HG02938 (cell line): ENCODE measurements around the gene TLX1.

Experiments
- ATAC-seq: cut with Tn5 transposase; IDR thresholded peaks from one replicate; pipeline ENCODE4 v1.9.1; 2021; ENCODE audit warnings: mild to moderate bottlenecking, moderate library complexity; ENCODE audit not compliant: unreplicated experiment

The TLX1 gene

DNA sequence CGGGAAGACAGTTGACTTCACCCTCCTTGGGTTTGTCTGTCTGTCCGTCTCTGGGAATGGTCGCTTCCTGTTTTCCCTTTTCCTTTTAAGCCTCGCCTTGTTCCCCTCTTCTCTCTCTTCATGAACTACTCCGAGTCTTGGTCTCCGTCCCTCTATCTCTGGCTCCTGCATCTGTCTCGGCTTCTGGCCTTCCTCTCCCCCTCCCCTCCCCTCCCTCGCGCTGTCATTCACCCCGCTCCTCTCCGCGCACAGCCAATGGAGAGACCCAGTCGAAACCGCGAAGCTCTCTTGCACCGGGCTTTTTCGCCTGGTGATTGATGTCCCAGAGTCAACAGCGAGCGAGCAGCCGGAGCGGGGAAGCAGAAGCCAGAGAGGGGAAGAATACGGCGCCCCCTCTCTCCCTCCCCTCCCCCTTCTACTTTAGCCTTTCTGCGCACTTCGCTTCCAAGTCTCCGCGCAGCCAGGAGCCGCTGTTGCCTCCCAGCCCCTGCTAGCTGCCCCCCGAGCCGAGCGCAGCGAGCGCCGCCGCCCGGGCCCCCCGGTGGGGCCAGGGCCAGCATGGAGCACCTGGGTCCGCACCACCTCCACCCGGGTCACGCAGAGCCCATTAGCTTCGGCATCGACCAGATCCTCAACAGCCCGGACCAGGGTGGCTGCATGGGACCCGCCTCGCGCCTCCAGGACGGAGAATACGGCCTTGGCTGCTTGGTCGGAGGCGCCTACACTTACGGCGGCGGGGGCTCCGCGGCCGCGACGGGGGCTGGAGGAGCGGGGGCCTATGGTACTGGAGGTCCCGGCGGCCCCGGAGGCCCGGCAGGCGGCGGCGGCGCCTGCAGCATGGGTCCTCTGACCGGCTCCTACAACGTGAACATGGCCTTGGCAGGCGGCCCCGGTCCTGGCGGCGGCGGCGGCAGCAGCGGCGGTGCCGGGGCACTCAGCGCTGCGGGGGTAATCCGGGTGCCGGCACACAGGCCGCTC, at the start of gene TLX1:
TSS of gene TLX1 (plus strand) at position 317 of the 978 bp plus-strand sequence. CDS start at position 559, 242 bp downstream.
- ATAC-seq = no peak

DNA sequence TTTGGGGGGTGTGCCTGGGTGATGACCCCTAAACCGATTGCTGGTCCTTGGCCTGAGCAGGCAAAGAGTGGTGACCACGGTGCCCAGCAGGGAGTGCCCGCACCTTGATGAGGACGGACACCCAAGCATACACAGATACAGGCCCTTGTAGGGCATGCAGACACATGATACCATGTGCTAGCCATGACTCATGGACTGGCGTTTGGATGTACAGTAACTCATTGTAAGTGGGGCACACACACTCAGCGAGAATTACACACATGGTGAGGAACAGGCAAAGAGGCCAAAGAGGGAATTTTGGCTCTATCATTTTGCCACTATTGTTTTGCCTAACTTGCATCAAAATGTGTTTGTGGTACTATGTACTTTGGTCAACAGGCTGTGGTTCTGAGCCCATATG, 45.3 kb upstream of the TLX1 start:
- no peak for ATAC-seq

DNA sequence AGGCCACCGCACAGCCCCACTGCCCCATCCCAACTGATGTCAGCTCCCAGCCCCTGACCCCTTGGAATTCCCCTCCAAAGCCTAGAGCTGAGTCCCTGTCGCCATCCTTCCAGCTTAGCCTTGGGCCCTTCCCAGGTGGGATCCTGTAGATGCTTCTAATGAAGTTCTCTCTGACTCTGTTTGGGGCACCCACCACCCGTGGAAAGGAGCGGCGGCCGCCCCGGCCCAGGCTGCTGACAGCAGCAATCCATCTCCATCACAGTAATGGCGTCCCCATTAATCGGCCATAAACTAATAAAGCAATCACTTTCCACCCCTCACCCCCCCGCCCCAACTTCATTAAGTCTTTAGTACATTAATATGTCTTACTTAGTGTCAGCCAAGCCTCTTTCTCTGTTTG, 43.7 kb upstream of the TLX1 start:
- ATAC-seq = no peak

DNA sequence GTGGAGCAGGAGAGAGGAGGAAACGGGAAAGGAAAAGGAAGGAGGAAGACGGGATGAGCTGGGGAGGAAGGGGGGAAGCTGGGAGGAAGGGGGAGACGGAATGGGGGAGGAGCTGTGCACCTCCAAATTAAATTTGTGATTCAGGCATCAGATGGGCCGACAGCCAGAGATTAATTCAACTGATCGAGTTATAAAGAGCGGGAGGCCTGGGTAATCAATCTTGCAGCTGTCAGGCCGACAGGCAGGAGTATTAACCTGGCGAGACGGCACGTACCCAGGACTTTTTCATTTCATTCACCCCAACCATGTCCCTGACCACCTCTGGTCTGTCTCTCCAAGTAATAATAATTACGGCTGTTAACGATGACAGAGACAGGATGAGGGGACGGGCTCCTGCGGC, 43.1 kb upstream of the TLX1 start:
- ATAC-seq = no peak

DNA sequence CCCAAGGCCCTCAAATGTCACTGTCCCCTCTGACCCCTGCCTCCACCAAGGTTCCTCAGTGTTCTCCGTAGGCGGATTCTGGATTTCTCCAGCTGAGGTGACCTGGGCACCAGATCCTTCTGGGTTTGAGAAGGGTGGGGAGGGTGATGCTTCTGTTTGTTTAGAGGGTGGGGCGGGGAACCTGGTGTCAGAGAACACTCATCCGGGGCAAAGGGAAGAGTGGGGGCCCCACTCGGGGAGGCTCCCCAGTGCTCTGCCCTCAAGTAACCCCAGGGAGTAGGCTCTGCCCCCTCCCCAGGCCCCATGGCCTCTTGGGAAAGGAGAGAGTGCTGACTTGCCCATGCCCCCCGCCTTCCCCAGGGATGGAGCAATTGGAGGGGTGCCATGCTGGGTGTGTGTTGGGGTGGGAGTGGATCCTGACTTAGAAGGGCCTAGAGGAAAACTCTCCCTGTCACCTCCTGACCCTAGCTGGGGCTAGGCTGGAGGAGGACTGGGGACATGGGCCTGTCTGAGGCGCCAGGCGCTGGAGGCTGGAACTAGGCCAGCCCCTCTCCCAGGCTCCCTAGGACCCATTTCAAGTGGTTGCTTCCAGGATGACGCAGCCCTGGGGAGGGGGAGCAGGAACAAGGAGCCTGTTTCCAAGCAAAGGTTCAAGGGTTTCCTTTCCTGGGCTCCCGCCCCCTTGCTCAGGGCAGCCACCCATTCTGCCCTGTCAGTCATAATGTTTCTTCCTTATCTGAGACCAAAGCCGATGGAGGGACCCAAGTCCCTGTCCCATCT, 41.4 kb upstream of the TLX1 start:
- ATAC-seq = no peak

DNA sequence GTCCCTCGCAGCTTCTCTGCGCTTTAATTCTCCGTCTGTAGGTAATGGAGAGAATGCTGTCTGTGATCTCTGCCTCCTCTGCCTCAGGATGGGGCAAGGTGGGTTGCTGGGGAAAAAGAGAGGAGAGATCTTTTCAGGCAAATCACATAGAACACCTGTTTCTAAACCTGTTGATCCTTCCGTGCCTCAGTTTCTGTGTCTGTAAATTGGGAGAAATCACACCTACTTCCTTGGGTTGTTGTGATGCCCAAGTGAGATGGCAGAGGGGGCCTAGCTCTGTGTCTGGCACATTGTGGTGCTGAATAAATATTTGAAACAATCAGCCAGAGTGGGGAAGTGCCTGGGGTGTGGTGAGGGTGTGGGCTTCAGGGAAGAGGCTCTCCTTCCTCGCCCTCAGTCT, 40.5 kb upstream of the TLX1 start:
- ATAC-seq = no peak

DNA sequence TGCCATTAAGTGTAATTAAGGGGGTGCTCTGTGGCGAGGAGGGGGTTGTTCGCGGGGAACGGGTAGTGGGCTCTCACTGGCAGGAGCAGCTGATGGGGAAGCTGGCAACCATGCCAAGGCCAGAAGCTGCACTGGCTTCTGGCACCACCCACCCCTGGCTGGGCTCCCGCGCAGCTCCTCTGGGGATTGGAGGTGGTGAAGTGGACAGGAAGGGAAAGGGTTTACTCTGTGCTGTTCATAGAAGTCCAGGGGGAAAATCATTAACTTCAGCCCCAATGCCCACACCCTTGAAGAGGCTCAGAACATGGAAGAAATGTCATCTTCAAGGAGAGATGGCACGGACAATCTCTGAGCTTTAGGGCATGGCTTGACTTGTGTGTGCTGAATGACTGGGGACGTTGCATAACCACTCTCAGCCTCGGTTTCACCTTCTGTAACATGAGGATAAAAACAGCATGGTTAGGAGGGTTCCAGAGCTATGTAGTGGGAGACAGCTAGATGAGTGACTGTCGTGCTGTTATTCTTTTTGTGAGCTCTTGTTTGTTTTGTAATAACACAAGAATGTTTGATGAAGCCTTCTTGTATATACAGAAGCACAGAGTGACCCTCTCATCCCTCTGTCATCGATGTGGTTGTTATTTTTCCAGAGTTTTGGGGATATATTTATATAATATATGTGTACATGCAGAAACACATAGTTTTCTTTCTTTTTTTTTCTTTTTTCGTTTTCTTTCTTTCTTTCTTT, 39.4 kb upstream of the TLX1 start:
- no peak for ATAC-seq

DNA sequence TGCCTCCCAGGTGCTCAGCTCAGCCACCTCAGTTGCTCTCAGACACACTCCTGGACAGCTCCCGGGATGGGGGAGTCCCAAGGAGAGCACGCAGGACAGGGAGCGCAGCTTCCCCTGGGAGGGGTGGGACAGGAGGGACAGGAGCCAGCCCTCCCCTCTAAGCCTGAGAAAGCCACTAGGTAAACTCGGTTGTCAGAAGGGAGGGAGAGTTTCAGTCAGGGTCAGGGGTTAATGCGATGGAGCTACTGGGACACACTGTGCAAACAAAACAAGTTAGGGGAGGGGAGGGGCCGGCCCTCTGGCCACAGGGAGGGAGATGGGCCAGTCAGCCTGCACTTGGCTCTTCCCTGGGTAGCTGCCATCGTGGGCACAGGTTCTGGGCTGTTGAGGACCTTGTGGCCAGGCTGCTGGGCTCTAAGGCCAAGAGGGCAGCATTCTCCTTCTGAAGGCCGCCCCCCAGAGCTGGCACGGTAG, 38.2 kb upstream of the TLX1 start:
- no peak for ATAC-seq

DNA sequence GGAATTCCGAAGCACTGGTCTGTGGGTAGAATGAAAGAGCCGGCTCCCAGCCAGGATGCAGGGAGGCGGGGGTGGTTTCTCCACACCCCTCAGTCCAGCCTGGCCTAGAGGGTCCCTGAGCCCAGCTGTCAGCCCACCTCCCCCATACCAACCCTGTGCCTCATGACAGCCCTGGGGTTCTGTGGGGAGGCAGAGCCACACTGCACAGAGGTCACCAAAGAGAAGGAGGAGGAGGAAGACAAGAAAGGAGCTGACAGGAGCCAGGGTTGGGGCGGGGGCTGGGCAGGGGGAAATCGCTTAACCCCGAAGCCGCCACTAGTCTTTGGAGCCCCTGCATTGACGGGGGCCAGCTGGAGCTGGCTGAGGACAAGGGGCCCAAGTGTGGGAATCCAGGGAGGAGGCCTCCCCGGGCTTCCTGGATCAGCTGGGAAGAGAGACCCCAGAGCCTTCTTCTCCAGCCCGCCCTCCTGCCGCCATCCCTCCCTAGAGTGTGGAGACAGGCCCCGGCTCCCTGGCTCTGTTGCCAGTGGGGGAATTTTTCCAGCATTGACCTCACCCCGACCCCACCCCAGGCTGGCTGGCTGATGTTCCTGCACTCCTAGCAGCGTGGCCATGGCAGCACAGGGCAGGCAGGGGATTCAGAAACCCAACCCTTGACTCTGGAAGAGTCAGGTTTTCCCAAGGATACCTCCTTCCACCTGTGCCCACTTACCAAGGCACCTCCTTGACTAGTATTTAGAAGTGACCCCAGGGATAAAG, 36.8 kb upstream of the TLX1 start:
- ATAC-seq = no peak

DNA sequence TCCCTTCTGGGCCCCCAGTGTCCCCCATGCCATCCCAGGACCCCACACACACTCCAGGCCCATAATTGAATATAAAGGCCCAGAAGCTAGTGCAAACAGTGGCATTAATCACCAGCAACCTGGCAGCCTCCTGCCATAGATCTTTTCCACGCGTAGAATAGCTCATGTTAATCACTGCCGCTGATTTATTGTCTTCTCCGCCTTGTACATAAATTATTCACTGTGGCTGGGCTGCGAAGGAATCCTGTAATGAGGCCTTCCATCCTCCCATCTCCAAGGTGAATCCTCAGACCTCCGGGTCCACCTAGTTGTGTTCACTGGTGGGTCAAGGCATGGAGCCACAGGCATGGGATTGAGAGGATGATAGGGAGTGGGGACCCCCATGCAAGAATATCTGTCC, 36.1 kb upstream of the TLX1 start:
- no peak for ATAC-seq

DNA sequence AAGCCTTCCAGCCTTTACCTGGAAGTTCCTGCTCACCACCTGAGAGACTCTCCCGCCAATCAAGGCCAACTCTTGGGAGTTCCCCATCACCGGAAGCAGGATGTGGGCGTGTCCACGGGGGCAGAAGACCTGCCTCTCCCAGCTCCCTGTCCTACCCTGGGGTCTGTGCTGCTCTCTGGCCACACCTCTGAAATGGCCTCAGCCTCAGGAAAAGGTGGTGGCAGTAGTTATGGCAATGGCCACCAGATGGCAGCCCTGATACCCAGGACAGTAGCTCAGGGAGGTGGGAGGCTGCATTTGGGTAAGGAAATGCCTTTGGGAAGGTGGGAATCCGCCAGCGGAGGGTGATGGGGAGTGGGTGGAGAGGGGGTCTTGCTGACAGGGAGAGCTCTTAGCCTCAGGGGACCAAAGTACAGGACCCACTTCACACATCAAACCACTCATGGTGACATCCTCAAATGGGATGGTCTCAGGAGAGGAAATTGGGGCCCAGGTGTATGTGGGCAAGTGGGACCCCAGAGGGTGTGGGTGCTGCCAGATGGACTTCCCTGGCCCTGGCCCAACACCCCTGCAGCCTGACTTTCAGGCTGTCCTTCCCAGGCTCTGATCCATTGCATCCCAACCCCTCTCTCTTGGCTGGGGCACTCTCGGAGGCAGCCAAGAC, 35.4 kb upstream of the TLX1 start:
- peak; percentile 78 for ATAC-seq

DNA sequence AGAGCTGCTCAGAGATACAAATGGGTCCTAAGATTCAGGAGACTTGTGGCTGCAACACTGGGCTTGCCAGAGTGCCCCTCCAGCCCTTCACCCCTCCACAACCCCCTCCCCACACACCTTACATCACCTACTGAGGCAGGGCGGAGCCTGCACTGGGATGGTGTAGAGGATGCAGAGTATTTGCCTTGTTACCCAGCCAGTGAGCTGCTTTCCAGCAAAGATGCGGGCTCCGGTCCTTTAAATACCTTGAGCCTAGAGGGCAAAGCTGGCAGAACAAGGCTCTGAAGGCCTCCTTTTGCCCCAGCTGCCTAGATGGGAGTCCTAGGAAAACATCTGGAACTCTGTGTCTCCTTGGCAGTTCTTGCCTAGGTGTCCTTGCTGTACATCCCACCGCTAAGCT, 34.7 kb upstream of the TLX1 start:
- no peak for ATAC-seq

DNA sequence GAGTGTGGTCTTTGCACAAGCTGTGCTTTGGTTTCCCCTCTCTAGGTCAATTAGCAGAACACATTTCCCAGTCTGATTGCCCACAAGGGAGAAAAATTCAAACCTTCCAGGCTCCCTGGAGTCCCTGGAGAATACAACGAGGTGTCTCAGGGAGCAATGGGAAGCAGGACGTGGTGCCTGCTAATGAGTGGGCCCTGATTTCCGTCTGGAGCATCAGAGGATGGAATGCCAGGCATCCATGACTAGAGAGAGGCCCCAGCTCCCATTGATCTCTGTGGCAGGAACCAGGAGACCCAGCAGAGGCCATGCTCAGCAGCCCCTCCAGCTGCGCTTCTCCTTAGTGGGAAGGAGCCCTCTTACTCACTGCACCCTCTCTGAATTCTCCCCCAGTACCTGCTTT, 33.2 kb upstream of the TLX1 start:
- no peak for ATAC-seq

DNA sequence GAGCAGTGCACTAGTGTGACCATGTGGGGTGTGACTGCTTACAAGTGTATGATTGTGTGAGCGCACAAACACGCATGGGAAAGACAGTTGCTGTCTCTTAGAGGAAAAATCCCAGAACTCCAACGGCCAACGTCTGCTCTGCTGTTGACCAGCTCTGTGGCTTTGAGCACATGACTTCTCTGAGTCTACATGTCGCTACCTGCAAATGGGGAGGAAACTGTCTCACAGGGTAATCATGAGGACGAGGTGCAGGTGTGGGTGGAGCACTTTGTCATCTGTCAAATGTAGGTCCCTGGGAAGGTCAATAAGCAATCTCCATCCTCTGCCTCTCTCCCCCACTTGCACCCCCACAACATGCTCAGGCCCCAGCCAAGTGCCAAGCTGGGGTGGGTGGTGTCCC, 31.2 kb upstream of the TLX1 start:
- ATAC-seq = no peak

DNA sequence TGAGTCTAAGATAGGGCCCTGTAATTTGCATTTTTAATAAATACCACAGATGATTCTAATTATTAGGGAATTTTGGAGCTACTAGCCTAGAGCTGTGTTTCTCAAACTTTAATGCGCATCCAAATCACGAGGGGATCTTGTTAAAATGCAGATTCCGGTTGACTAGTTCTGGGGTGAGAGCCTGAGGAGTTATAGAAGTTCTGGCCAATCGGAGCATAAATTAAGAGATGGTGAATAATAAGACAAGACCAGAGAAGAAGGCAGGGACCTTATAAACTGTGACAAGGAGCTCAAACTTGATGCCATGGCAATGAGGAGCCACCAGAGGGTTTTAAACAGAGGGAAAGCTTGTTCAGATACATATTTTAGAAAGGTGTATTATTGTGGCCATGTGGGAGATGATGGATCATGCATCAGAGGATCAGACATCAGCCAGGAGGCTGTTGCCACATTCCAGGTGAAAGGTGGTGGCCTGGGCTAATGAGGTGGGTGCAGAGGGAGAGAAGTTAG, 29.7 kb upstream of the TLX1 start:
- no peak for ATAC-seq

DNA sequence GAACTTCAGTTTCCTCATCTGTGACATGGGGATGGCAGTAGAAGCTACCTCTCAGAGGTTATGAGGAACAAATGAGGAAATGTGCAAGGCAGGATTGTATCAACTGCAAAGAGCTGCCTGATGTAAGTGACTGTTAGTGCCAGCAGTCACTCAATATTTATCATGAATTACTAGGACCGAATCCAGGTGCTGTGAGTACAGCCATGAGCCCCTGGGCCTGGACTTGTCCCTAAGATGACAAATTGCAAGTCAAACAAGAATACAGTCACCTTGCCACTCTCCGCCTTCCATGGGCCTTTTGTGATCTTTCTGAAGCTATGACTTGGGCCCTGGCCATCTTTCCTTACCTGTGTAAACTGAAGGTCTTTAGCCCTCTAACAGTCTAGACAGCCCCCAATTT, 27.7 kb upstream of the TLX1 start:
- no peak for ATAC-seq

DNA sequence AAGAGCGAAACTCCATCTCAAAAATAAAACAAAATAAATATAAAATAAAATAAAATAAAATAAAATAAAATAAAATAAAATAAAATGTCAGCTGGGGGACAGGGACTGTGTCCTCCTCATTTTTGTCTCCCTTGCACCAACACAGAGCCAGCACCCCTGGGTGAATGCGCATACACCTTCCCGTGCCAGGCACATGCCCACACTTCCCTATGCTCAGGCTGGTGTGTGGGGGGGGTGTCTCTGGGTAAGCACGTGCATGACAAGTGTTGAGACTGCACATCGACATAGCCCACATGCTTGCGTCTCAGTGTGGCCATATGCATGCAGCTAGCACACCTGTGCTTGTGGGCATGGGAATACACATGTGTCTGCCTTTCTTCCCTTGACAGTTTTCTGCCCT, 24.7 kb upstream of the TLX1 start:
- ATAC-seq = no peak

DNA sequence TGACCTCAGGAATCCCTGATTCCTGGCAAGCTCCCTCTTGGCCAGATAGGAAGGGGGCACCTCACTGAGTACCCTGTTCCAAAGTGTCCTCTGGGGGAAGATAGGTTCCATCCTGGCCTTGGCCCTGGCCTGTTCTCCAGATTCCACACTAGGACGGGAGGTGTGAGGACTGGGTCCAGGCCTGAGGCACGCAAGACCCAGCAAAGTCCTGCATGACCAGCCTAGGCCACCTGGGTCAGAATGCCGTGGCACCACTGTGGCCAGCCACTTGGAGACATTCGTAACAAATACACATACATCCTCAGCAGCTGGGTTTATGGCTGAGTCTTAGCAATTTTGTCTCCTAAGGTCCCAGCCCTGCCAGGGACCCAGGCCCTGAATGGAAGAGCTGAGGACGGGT, 23.3 kb upstream of the TLX1 start:
- no peak for ATAC-seq

DNA sequence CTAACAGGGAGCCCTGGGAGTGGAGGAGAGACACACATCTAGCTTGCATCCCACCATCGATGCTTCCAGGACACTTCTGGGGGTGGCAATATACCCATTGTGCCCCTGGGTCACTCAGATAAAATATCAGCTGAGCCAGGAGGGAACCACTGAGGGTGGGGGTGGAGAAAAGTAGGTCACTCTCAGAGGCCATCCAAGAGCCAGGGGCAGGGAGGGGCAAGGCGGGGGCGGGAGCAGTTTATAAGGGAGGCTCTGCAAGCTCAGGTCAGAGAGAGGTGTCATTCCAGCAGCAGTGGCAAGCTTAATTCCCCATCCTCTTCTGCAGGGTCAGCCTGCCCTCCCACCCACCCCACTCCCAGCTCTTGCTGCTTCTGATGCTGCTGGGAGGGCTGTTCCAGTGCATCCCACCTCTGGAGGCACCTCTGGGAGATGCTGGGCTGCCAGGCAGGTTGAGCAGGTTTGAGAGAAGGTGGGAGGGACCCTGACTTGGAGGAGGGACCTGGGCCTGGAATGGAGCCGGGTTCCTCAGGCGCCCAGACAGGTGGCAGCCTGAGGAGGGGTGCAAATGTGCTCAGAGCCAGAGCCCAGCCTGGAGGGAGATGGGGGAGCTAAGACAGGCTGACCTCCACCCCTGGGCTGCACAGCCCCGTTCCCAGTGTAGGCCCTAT, 20.1 kb upstream of the TLX1 start:
- ATAC-seq = no peak
